Astrocyte (in vitro differentiated cells and primary cell): ENCODE data around the gene CSF2RB.

Source experiments
- EZH2 ChIP-seq: IDR thresholded peaks from 2 replicates; pipeline ENCODE4 v1.6.1; 2012; ENCODE audit warnings: mild to moderate bottlenecking, low read length, inconsistent platforms; ENCODE audit not compliant: insufficient read depth
- TF ChIP-seq, protein P1 (sequence below): IDR thresholded peaks from 2 replicates; pipeline ENCODE4 v1.5.1; 2011; ENCODE audit warnings: low read depth, mild to moderate bottlenecking, inconsistent platforms, low read length, moderate library complexity; ENCODE audit not compliant: insufficient read depth

DNA sequence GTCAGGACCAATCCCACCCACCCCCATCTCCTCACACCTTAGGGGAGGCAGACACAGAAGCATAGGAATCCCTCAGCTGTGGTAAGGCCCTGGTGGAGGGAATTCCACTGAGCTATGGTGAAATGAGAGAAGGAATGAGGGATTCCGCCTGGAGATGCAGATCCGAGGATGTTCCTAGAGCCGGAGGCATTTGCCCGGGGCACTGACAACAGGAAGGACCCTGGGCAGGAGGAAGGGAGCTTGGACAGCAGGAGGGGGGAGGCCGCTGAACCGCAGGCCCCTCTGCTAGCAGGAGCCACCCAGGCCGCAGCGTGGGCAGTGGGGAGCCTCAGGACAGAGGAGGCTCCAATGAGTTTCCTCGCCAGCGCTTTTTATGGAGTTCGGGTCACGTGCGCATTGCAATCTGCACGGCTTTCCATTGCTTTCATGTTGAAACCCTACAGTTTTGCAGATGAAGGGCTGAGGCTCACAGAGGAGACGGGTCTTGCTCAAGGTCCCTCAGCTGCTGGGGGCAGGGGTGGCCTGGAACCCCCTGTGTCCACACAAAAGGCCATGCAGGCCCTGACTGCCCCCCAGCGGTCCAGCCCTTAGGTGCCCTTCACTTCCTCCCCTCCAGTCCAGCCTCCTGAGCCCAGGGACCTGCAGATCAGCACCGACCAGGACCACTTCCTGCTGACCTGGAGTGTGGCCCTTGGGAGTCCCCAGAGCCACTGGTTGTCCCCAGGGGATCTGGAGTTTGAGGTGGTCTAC lies 15.5 kb downstream of the CSF2RB start:
- TF ChIP-seq, protein P1, sequence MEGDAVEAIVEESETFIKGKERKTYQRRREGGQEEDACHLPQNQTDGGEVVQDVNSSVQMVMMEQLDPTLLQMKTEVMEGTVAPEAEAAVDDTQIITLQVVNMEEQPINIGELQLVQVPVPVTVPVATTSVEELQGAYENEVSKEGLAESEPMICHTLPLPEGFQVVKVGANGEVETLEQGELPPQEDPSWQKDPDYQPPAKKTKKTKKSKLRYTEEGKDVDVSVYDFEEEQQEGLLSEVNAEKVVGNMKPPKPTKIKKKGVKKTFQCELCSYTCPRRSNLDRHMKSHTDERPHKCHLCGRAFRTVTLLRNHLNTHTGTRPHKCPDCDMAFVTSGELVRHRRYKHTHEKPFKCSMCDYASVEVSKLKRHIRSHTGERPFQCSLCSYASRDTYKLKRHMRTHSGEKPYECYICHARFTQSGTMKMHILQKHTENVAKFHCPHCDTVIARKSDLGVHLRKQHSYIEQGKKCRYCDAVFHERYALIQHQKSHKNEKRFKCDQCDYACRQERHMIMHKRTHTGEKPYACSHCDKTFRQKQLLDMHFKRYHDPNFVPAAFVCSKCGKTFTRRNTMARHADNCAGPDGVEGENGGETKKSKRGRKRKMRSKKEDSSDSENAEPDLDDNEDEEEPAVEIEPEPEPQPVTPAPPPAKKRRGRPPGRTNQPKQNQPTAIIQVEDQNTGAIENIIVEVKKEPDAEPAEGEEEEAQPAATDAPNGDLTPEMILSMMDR: no peak
- TF ChIP-seq EZH2: no peak
